ENCODE results near the gene CCR5. TPM values are rescaled to one million over a fixed set of nuclear protein-coding genes. Genes with fewer than 3 reads are reported as not detected.

The CCR5 gene
- total and polyA plus RNA-seq, 9 of the 15 experiments (the other 6 are each of a cell fraction or from before 2014, with no cell fraction given): not detected

DNA sequence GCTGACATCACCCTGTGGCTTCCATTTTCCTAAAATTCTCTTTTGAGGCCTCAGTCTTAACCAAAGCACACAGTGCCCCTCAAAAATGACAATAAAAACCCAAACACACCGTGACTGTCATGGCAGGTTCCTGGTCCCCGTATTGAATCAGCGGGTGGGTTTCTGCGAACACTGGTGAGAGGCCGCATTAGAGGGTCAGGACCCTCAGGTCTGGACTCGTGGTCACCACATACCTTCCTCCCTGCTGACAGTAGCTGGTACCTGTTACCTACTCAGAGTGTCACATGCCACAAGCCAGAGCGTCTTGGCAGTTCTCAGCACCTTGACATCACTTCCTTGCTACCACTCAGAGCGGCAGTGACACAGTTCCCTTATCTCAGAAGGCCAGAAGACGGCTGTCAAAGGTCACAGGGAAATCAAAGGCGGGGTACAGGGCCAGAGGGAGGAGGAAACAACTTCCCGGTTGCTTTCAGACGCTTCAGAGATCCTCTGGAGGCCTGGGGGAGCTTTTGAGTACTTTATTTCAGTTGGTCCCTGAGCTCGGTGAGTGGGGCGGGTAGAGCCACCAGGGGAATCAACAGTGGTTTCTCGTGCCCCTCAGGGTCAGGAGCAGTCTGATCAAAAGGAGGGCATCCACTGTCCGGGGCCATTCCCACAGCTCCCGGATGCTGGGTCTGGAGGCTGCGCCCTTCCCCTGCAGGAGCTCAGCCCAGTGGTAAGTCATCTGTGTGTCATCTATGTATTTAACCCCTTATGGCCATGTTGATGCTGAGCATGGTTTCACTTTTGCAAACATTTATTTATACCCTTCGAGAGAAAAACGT, 36.3 kb downstream of the CCR5 start, which contains the start of the genes CCR5AS and CCRL2 (continued):
- TF ChIP-seq MYNN (IDR thresholded peaks at IDR 0.05) (0 out of 2 replicates have a peak, but pooled peaks have one; percentile 42), MYNN (CRISPR knock-in tag; IDR thresholded peaks at IDR 0.05) (no peak), USF1 (CRISPR knock-in tag; IDR thresholded peaks at IDR 0.05) (peak; percentile 87), NFE2 (IDR thresholded peaks at IDR 0.05; ENCODE audit: low read depth) (peak; percentile 70), ATF3 (IDR thresholded peaks at IDR 0.05) (peak; percentile 51; the same call in 1 of the 2 replicates), ATF3 (CRISPR knock-in tag; conservative IDR thresholded peaks at IDR 0.05) (0 out of 2 replicates have a peak, but pooled peaks have one; percentile 49), XRCC4 (IDR thresholded peaks at IDR 0.05; ENCODE audit: extremely low read depth, insufficient read depth, insufficient read length) (no peak), RUNX1 (IDR thresholded peaks at IDR 0.05; ENCODE audit: low read depth) (0 out of 2 replicates have a peak, but pooled peaks have one; percentile 10)
- TF ChIP-seq, protein P1, sequence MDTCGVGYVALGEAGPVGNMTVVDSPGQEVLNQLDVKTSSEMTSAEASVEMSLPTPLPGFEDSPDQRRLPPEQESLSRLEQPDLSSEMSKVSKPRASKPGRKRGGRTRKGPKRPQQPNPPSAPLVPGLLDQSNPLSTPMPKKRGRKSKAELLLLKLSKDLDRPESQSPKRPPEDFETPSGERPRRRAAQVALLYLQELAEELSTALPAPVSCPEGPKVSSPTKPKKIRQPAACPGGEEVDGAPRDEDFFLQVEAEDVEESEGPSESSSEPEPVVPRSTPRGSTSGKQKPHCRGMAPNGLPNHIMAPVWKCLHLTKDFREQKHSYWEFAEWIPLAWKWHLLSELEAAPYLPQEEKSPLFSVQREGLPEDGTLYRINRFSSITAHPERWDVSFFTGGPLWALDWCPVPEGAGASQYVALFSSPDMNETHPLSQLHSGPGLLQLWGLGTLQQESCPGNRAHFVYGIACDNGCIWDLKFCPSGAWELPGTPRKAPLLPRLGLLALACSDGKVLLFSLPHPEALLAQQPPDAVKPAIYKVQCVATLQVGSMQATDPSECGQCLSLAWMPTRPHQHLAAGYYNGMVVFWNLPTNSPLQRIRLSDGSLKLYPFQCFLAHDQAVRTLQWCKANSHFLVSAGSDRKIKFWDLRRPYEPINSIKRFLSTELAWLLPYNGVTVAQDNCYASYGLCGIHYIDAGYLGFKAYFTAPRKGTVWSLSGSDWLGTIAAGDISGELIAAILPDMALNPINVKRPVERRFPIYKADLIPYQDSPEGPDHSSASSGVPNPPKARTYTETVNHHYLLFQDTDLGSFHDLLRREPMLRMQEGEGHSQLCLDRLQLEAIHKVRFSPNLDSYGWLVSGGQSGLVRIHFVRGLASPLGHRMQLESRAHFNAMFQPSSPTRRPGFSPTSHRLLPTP (IDR thresholded peaks at IDR 0.05; ENCODE audit: borderline replicate concordance, extremely low read depth, insufficient read length): no peak
- TF ChIP-seq, protein P2, sequence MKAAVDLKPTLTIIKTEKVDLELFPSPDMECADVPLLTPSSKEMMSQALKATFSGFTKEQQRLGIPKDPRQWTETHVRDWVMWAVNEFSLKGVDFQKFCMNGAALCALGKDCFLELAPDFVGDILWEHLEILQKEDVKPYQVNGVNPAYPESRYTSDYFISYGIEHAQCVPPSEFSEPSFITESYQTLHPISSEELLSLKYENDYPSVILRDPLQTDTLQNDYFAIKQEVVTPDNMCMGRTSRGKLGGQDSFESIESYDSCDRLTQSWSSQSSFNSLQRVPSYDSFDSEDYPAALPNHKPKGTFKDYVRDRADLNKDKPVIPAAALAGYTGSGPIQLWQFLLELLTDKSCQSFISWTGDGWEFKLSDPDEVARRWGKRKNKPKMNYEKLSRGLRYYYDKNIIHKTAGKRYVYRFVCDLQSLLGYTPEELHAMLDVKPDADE (conservative IDR thresholded peaks at IDR 0.05; ENCODE audit: control insufficient read depth, low read depth, low read length): peak; percentile 53; the same call in 1 of the 2 replicates
- TF ChIP-seq, protein P3, sequence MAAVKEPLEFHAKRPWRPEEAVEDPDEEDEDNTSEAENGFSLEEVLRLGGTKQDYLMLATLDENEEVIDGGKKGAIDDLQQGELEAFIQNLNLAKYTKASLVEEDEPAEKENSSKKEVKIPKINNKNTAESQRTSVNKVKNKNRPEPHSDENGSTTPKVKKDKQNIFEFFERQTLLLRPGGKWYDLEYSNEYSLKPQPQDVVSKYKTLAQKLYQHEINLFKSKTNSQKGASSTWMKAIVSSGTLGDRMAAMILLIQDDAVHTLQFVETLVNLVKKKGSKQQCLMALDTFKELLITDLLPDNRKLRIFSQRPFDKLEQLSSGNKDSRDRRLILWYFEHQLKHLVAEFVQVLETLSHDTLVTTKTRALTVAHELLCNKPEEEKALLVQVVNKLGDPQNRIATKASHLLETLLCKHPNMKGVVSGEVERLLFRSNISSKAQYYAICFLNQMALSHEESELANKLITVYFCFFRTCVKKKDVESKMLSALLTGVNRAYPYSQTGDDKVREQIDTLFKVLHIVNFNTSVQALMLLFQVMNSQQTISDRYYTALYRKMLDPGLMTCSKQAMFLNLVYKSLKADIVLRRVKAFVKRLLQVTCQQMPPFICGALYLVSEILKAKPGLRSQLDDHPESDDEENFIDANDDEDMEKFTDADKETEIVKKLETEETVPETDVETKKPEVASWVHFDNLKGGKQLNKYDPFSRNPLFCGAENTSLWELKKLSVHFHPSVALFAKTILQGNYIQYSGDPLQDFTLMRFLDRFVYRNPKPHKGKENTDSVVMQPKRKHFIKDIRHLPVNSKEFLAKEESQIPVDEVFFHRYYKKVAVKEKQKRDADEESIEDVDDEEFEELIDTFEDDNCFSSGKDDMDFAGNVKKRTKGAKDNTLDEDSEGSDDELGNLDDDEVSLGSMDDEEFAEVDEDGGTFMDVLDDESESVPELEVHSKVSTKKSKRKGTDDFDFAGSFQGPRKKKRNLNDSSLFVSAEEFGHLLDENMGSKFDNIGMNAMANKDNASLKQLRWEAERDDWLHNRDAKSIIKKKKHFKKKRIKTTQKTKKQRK (IDR thresholded peaks at IDR 0.05; ENCODE audit: borderline replicate concordance, low read depth, low read length): 0 out of 2 replicates have a peak, but pooled peaks have one; percentile 12
- TF ChIP-seq, protein P4, sequence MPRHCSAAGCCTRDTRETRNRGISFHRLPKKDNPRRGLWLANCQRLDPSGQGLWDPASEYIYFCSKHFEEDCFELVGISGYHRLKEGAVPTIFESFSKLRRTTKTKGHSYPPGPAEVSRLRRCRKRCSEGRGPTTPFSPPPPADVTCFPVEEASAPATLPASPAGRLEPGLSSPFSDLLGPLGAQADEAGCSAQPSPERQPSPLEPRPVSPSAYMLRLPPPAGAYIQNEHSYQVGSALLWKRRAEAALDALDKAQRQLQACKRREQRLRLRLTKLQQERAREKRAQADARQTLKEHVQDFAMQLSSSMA (CRISPR knock-in tag; IDR thresholded peaks at IDR 0.05): peak; percentile 80
- TF ChIP-seq, protein P5, sequence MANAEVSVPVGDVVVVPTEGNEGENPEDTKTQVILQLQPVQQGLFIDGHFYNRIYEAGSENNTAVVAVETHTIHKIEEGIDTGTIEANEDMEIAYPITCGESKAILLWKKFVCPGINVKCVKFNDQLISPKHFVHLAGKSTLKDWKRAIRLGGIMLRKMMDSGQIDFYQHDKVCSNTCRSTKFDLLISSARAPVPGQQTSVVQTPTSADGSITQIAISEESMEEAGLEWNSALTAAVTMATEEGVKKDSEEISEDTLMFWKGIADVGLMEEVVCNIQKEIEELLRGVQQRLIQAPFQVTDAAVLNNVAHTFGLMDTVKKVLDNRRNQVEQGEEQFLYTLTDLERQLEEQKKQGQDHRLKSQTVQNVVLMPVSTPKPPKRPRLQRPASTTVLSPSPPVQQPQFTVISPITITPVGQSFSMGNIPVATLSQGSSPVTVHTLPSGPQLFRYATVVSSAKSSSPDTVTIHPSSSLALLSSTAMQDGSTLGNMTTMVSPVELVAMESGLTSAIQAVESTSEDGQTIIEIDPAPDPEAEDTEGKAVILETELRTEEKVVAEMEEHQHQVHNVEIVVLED (CRISPR knock-in tag; IDR thresholded peaks at IDR 0.05): 0 out of 2 replicates have a peak, but pooled peaks have one; percentile 42

Measured in K562 (cell line).